GM18505 (cell line): ENCODE measurements around the gene CELA1.

Experiments
- ATAC-seq: cut with Tn5 transposase; IDR thresholded peaks from one replicate; pipeline ENCODE4 v1.9.1; 2021; ENCODE audit not compliant: unreplicated experiment
- POLR2A ChIP-seq: IDR thresholded peaks from 4 replicates; pipeline ENCODE4 v1.6.1; 2011; ENCODE audit warnings: borderline replicate concordance; ENCODE audit not compliant: insufficient read depth, insufficient read length; ENCODE audit errors: extremely low read depth

Gene CELA1

DNA sequence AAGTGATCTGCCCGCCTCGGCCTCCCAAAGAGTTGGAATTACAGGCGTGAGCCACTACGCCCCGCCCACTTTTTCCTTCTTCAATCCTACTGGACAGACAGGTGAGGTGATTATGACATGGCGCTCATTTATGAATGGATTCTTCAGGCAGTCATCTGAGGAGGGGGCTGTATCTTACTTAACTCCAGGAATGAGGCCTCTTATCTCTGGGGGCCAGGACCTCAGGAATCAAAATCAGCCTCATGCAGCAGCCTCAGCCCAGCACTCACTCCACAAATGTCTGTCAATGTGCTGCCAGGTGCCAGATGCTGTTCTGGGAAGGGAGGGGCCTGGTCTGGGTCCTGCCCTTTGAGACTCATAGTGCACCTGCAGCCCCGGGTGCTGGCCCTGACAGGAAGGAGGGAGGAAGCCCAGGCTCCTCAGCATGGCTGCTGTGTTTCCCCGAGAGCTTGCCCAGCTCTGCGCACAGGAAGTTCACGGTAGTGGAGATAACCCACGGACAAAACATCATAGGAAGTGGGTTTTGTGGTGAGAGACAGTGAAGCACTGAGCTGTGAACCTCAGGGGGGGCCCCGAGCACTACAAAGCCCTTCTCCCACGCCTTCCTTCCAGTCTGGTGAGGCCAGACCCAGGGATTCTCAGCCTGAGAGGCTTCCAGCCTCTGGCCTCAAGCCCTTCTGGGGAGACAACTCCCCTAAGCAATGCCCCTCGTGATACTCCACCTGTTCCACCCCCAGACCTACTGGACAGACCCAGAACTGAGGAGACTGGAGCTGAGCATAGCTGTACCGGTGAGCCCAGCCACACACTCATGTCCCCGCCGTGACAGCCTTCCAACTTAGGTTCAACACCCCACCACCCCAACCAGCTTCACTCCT is 22.4 kb upstream of the CELA1 start:
- peak; percentile 47 for TF ChIP-seq POLR2A
- ATAC-seq: peak; percentile 97

DNA sequence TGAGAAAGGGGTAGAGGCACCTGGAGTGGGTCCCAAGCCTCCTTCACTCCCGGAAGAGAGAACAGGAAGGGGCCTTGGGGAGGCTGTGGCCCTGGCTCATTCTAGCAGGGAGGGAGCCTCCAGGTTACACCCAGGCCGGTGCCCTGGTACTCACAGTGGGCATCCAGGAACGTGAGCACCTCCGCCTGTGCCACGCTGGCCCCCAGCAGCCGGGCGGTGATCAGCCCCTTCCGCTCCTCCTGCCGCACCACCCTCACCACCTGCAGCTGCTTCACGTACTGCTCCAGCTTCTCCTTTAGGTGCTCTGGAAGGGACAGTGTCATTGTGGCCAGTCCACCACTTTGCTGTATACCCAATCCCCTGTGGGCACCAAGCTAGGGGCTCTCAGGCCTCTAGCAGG is 18.8 kb upstream of the CELA1 start:
- no peak for ATAC-seq
- TF ChIP-seq POLR2A: no peak

DNA sequence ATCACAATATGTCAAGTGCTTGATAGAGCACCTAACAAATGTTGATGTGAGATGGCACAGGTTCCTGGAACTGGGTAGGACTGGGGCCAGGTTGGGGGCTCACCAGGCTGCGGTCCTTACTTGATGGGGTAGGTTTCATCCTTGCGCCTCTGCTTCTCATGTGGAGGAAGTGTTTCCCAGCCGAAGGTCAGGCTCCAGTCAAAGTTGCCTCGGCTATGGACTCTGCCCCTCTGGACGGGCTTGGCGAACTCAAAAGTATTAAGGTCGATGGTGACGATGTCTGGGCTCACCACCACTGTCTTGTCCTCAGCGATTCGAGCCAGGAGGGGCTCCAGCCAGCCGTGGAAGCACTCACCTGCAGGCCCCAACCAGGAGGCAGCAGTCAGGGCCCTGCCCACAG is 17.5 kb upstream of the CELA1 start:
- no peak for TF ChIP-seq POLR2A
- no peak for ATAC-seq

DNA sequence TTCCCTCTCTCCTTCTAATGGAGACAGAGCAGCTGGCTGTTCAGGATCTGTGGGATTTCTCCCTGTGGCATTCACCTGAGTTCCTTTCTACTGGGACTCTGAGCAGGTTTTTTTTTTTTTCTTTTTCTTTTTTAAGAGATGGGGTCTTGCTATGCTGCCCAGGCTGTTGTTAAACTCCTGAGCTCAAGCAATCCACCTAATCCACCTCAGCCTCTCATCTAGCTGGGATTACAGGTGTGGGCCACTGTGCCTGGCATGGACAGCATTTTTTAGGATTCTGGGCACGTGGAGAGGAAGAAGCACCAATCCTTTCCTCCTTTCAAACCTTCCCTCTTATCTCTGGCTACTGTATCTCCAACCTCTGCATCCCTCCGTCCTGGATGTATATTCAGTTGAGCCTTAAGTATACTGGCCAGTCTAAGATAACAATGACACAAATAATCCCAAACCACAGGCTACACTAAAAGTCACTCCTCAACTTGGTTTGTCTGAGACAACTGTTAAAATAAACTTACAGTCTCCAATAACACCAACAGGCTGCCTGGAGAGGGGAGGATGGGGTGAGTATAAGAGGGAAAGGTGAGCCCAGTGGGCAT is 16.4 kb upstream of the CELA1 start:
- no peak for TF ChIP-seq POLR2A
- no peak for ATAC-seq

DNA sequence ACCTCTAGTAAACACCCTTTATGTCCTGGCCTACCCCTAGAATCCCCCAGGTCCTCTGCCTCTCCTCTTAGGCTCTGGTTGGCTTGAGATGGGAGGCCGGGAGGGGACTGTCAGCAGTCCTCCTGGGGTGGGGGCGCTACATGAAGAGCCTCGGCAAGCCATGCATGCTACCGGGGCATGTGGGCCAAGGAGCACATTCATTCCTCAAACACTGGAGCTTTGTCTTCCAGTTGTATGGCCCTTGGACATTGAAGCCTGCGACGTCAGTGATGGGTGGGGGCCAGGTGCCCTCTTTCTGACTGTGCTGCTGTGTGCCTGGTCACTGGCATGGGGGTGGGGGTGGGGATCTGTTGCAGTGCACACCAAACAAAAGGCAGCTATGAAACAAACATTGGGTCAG is 15.8 kb upstream of the CELA1 start:
- TF ChIP-seq POLR2A: no peak
- ATAC-seq: no peak

DNA sequence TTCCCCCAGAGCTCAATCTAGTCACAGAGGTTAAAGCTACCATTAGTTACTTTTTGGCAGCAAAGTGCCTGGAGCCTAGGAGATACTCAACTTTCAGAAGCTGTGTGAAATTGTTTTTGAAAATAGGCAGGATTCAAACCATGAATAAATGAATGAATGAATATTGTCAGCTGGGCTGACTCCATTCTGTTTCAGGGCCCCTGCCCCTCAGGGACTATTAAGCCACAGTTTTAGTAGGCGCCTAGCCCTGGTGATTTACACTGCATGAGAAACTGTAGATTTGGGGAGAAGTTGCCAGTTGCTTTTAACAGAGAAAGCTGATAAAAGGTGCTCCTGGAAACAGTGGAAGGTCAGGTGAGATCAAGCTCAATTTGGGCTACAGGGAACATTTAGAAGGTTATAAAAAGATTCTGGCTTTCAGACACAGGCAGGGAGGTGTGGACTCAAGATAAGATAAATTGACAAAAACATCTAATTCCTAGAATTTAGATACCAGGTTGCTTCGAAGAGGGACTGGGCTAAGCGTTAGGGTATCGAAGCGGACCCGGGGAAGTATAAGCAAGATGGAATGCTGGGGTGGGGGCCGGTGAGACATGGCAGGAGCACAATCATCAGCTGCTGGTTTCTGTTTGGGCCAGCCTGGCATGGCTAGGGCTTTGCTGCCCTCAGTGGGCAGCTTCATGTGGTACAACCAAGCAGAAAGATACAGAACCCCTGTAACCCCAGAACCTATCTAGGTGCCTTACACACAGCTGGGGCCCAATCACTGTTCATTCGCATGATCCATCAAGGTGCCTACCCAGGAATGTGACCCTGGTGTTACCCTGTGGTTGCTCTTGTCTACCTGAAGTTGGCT is 14.9 kb upstream of the CELA1 start:
- no peak for ATAC-seq
- TF ChIP-seq POLR2A: no peak

DNA sequence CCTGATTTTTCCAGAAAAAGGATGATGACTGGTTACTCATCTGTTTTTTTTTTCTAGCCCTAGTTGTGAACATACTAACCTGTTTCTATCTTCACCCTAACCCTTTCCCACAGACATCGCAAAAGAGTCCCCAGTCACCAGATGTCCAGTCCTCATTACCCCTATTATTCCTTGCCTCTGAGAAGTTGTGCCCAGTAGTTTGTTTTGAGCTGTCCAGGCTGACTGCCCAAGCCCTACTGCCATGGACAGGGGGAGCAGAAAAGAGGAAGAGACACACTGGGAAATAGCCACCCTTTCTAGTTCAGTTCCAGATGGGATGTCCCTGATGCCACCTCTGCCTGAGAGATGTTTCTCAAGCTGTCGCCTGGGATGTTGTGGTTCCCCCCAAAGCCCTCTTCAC is 13.8 kb upstream of the CELA1 start:
- no peak for ATAC-seq
- no peak for TF ChIP-seq POLR2A

DNA sequence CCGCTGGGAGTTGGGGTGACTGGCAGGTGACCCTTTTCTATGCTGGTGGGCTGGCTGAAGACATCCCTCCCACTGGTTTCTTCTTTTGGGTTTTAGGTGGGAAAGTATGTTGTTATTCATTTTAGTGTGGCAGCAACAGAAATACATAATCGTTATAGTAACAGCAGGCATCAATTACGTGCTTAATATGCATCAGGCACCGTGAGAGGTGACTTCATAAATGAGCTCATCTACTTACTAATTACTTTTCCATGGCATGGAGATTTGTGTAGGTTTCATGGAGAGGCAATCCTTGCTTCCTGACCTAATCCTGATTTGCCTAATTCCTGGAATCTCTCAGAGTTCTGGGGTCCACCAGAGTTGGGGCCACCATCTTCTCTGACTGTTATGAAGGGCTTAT is 13.4 kb upstream of the CELA1 start:
- ATAC-seq: no peak
- TF ChIP-seq POLR2A: no peak

DNA sequence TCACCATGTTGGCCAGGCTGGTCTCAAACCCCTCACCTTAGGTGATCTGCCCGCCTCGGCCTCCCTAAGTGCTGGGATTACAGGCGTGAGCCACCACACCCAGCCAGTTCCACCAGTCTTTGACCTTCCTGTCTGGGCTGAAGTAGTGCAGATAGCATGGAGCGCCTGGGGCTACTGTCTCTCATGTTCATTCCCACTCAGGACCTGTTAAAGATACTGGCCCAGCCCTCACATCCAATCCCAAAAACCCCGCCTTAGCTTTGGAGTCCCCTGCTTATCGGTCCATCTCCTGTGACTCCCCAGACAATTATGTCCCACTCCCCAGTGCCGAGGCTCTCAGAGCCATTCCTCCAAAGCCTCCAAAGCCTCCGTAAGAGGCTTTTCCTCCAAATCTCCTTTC is 12.0 kb upstream of the CELA1 start:
- ATAC-seq: no peak
- no peak for TF ChIP-seq POLR2A

DNA sequence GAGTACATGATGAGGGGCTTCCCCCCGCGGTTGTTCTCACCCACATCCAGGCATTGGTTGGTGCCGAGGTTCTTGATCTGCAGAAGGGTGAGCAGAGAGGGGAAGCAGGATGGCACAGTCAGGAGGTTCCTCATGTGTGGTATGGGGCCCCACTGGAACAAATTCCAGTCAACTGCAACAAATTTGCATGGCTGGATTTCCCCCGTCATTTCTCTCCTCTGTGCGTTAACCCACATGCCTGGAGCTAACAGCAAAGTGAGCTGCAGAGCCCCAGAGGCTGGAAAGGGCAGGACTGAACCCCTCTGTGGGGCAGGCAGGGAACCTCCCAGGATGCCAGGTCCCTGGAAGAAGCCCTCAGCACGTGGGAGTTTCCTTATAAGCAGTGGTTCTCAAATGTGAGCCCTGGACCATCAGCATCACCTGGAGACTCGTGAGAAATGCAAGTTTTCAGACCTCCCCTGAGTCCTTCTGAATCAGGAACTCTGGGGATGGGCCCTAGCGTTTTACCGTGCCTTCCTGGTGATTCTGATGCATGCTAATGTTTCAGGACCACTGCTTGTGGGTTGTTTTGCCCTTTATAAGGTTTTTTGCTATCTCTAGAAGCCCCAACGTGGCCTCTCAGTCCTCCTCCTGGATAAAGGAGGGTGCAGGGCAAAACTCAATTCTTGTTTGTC is 11.0 kb upstream of the CELA1 start:
- TF ChIP-seq POLR2A: no peak
- ATAC-seq: no peak

DNA sequence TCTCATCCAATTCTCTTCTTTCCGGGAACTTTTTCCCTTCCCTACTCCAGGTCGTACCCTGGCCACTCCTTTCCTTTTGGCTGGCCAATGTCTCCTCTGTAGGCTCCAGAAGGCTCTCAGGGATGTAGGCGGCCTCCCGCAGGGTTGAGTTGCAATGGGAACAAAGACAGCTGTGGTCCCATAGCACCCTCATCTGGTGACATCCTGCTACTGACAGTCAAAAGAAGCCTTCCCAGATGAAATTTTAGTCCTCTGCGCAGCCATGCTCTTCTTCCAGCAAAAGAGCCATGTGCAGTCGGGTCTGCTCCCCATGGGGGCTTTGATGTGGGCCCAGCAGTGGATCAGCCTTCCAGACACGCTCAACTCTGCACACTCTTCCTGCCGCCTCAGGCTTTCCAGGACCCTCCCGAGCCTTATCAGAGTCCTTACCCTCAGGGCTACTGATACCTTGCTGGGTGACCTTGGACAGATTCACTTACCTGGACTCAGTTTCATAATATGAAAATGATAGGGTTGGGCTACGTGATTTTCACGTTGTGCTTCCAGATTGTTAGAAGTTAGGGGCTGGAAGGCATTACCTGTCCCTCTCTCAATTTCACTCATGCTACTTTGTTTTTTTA is 5.5 kb upstream of the CELA1 start:
- no peak for ATAC-seq
- TF ChIP-seq POLR2A: no peak

DNA sequence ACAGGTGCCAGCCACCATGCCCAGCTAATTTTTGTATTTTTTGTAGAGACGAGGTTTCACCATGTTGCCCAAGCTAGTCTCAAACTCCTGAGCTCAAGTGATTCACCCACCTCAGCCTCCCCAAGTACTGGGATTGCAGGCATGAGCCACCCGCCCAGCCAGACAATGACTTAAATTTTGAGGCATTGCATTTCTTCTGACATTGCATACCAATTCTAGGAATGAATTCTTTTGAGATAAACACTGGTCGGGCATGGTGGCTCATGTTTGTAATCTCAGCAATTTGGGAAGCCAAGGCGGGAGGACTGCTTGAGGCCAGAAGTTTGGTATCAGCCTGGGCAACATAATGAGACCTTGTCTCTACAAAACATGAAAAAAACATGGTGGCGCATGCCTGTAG is 2.5 kb upstream of the CELA1 start:
- no peak for TF ChIP-seq POLR2A
- ATAC-seq: no peak

DNA sequence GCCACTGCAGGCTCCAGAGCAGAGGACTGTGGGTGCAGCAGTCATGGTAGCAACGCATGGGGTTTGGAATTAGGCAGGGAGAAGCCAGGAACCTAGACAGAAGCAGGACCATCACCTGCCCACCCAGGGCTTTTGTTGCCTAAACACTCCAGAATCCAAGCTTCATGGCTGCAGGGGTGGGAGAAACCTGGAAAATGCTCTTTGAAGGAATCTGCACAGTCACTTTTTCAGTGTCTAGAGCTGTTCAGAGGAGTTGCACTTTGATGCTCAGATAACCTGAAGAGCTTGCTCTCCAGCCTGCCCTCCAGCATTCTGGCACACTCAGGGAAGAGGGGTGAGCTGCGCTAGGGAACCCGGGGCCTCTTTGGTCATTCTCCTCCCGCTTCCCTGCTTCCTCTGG is 1.6 kb upstream of the CELA1 start:
- no peak for ATAC-seq
- TF ChIP-seq POLR2A: no peak
